SH-SY5Y (cell line): Measurements from ENCODE around the gene ZEB2.
A peak's percentile ranks its signal among the peaks of the same experiment; 100 is the strongest.

Experiments used
- GATA2 ChIP-seq: IDR thresholded peaks from 2 replicates; pipeline ENCODE4 v1.6.1; 2011; ENCODE audit warnings: mild to moderate bottlenecking, low read depth, low read length
- GATA3 ChIP-seq: IDR thresholded peaks from 2 replicates; pipeline ENCODE4 v1.6.1; 2011; ENCODE audit warnings: low read depth, mild to moderate bottlenecking, low read length, moderate library complexity

Gene ZEB2

GRCh38 chr2:144452169-144452988, 67.5 kb downstream of the ZEB2 start:
- peak; percentile 43; the same call in 1 of the 2 replicates for TF ChIP-seq GATA3
- TF ChIP-seq GATA2: peak; percentile 78

DNA sequence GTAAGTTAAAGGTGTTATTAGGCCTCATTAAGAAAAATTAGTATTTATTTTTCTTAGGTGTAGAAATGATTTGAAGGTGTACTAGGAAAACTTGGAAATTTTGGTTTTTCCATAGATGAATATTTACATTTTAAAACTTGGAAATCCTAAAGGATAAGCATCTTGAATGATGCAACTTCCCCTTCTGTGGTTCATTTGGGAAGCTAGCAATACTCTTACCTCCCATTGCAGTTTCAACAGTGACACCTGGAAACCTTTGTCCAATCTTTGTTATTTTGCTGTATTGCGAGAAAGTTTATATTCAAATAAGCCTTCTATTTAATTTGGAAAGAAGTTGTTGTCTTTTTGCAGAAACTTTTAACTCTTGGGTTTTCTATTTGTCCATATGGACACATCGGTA, 68.5 kb downstream of the ZEB2 start:
- TF ChIP-seq GATA2: no peak
- TF ChIP-seq GATA3: no peak

GRCh38 chr2:144449028-144449406, 70.9 kb downstream of the ZEB2 start:
- TF ChIP-seq GATA2 (no peak), GATA3 (no peak)

DNA sequence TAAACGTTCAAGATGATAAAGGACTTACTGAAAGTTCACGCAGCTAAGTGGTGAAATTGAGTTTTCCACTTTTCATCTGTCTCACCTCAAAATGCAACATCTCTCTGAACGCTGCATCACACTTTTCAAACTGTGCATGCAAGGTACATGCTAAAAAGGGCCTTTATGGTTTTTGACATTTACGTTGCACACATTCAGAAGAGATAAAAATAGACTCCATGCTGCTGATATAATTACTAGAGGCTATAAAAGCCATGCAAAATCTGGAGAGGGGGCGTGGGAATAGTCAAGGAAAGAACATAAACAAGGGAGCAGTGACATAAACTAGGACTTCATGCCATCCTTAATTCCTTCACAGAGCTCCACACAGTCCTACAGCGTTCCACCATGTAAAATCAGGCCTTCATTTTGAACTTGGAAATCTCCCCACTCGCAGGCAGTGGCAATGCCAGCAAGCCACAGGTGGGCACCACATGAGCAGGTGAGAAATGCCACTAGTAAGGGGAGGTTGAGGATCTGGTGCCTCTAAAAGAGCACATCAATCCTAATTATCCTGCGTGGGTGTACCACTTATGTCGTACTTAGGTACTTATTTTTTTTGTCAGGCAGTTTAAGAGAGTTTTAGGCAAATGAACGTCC, 71.4 kb downstream of the ZEB2 start:
- TF ChIP-seq GATA3: no peak
- TF ChIP-seq GATA2: no peak

DNA sequence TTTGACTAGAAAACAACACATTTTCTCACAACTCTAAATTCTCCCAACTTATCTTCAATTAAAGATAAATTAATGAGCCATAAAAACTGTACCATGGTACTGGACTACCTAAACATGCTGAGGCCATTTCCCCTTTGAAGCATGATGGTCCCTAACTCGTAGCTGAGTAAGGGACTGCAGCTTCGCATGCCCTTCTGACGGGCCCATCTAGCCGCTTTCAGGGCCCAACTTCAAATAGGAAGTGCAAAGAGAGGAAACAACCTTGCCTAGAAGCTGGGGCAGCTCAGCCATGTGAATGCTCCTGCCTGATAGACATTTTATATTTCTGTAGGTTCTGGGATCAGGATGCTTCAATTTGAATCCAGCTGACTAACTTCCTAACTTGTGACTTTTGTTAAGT, 72.4 kb downstream of the ZEB2 start:
- TF ChIP-seq GATA2: no peak
- no peak for TF ChIP-seq GATA3

GRCh38 chr2:144446136-144446535, 73.8 kb downstream of the ZEB2 start:
- no peak for TF ChIP-seq GATA3
- TF ChIP-seq GATA2: no peak

DNA sequence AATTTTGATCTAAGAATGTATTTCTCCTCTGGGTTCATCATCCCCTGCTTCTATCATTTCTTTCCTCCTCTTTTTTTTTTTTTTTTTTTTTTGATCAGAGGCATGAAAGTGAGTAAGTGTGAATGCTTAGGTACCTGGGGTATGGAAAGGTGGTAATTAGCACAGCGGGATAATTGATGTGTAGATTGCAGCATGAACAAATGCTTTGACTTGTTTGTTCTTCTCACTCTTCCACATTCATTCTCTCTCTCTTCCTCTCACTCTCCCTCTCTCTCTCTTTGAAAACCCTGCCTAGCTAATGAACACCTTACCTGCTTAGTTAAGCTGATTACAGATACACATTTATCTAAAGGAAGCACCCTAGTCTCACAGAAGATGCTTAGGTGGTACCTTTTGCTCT, 74.7 kb downstream of the ZEB2 start:
- TF ChIP-seq GATA3 (no peak), GATA2 (no peak)

DNA sequence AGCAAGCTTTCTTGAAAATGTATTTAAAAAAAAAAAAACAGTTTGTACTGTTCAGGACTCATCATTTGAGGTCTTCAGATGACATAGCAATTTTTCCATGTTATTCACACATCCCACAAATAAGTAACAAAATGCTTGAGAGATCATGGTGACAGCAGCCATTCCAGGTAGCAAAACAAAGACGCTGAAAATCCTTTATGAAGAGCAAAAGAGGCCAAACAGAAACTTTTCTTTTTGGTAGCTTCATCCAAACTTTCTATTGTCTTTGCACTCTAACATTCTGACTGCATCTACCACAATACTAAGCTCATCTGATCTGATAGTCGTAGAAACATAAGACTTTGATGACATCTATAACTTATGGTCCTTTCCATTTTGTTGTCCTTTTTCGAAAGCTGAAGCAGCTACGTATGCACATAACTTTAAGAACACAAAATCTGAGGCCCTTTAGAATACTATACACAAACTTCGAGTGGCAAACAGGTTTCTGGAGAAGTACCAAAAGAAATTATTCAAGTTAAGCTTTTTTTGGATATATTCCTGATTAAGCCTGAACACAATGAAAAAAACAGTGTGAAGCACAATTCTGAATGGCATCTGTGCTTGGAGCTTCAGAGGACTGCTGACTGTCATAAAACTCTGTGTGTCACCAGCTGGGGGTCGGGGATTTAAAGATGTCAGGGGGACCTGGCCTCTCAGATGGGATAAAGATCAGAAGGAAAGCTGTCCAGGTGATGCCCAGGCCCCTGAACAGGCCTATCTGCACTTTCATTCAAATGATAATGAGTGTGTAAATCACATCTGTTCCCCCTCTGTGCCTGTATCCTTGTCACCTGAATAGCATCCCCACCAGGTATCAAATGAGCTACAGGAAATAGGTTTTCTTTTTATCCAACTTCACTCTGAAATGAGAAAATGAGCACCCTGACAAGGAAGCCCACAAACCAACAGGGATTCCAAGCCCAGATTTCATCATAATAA, 75.8 kb downstream of the ZEB2 start:
- TF ChIP-seq GATA2 (no peak), GATA3 (no peak)

- TF ChIP-seq GATA3: no peak
Observed at GRCh38 chr2:144441711-144442141, 78.2 kb downstream of the ZEB2 start.

DNA sequence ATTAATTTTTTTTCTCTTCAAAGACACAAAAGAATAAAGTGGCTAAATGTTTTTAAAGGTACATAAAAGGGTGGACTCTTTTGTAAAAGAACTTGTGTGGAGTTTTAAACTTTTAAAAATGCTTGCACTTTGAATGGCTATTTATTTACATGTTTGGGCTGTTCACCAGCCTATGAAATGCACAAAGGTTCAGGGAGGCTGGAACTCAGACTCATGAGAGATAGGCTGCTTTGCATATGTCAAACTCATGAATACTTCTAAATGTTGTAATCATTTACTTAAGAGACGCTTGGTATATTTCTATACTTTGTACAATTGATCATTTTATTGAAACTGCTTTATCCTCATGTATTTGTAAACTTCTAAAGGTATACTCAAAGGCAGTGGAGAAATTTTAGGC, 79.9 kb downstream of the ZEB2 start:
- no peak for TF ChIP-seq GATA3
- TF ChIP-seq GATA2: no peak

- TF ChIP-seq GATA2 (no peak), GATA3 (no peak)
Observed at GRCh38 chr2:144438801-144439631, 80.9 kb downstream of the ZEB2 start.

DNA sequence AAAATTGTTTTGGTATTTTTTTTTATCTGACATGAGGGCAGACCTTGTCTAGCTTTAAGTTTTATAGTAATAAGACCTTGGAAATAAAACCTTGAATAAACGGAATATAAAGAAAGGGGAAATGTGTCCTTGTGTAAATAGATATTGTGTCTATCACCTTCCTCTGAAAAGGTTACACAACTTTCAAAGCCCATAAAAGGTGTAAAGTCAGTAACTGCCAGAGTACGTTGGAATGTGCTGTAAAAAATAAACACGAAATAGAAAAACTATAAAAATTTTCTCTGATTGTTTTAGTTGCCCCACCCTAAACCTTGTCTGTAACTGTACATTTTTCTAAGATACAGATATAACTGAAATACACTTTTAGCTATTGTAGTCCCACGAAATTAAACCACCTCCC, 82.3 kb downstream of the ZEB2 start:
- TF ChIP-seq GATA2: no peak
- no peak for TF ChIP-seq GATA3

GRCh38 chr2:144434425-144435222, 85.3 kb downstream of the ZEB2 start:
- TF ChIP-seq GATA3 (no peak), GATA2 (no peak)
